K562 (cell line): Measurements from ENCODE around the gene NRG3. TPM values are rescaled to one million over a fixed set of nuclear protein-coding genes. Genes with fewer than 3 reads are reported as not detected.

Experiments
- ATAC-seq: fragments of 200-7000 bp; cut with Tn5 transposase; 3 replicates; pipeline ENCODE4 v1.9.1; 2020; ENCODE audit warnings: moderate library complexity
- BruUV-seq: library from RNA; stranded (reverse); fragments of 400-500 nt; replicated peaks from 2 replicates; lab custom pipeline; 2021; lab: Mats Ljungman, UMichigan
- CTCF ChIA-PET: fragments of 300-600 bp; formaldehyde crosslinking; extraction: SDS; loops from one replicate; lab custom pipeline; 2021; ENCODE audit warnings: low intra/inter-chr PET ratio; lab: Yijun Ruan, JAX
- POLR2A ChIA-PET: fragments of 300-600, 350-650 bp; sonication (Branson Sonifier 250); formaldehyde crosslinking; extraction: SDS; loops from one replicate; lab custom pipeline; 2021; ENCODE audit warnings: antibody characterized with exemption, inconsistent platforms; lab: Yijun Ruan, JAX
- DNase-seq, 4 experiments: peaks; one replicate each; pipeline versions ENCODE4 v3.0.0 to v3.0.0-alpha.2; 2011 to 2018; ENCODE audit warnings: low spot score in 3 of 4, mixed read lengths in 3 of 4; ENCODE audit errors: extremely low read depth in 1 of 4
- FAIRE-seq: peaks from 2 replicates; lab custom pipeline; 2011; peaks lifted over from hg19 to GRCh38; lab: Jason Lieb, UNC
- H2AFZ ChIP-seq: 2 replicates; pipeline ENCODE4 v1.6.0; 2011; ENCODE audit warnings: low read depth, low read length, control low read depth, inconsistent platforms
- H3K27ac ChIP-seq: fragments of 200-600 bp; 3 replicates; pipeline ENCODE4 v1.8.0; 2011; ENCODE audit warnings: low read depth, mild to moderate bottlenecking, control low read depth, inconsistent platforms, low read length, moderate library complexity, mixed read lengths; ENCODE audit errors: extremely low read depth
- H3K27me3 ChIP-seq, 2 experiments: fragments of 300-600 bp in 1 of 2; 2 replicates in 1 of 2; 3 replicates in 1 of 2; pipeline versions ENCODE4 v1.6.0 to v1.8.0; 2011; ENCODE audit warnings: inconsistent platforms in 2 of 2, low read length in 2 of 2, mild to moderate bottlenecking in 1 of 2, mixed read lengths in 1 of 2, moderate library complexity in 1 of 2; ENCODE audit not compliant: control insufficient read depth in 2 of 2, insufficient read depth in 2 of 2
- H3K36me3 ChIP-seq: fragments of 300-600 bp; 3 replicates; pipeline ENCODE4 v1.8.0; 2011; ENCODE audit warnings: mild to moderate bottlenecking, low read length, inconsistent platforms; ENCODE audit not compliant: control insufficient read depth, insufficient read depth
- H3K4me1 ChIP-seq, 2 experiments: fragments of 200-600 bp in 1 of 2; replicated peaks in 1 of 2; 2 replicates in 1 of 2; 3 replicates in 1 of 2; pipeline versions ENCODE4 v1.5.1 to v1.8.0; 2011; ENCODE audit warnings: inconsistent platforms in 2 of 2, low read length in 2 of 2, mild to moderate bottlenecking in 1 of 2, mixed read lengths in 1 of 2, moderate library complexity in 1 of 2; ENCODE audit not compliant: control insufficient read depth in 2 of 2, insufficient read depth in 2 of 2
- H3K4me2 ChIP-seq: 2 replicates; pipeline ENCODE4 v1.6.1; 2011; ENCODE audit warnings: low read length, control low read depth, inconsistent platforms, mixed read lengths; ENCODE audit not compliant: insufficient read depth
- H3K4me3 ChIP-seq: fragments of 200-600 bp; sonication (generic), shearing (Covaris generic); 2 replicates; pipeline ENCODE4 v1.5.1; 2016; ENCODE audit warnings: control low read depth, inconsistent platforms
- H3K79me2 ChIP-seq: fragments of 200-600 bp; 3 replicates; pipeline ENCODE4 v1.8.0; 2011; ENCODE audit warnings: low read length, inconsistent platforms; ENCODE audit not compliant: control insufficient read depth, insufficient read depth
- H3K9ac ChIP-seq, 2 experiments: 2 replicates each; pipeline versions ENCODE4 v1.6.0 to v1.6.1; 2011; ENCODE audit warnings: low read depth in 2 of 2, low read length in 2 of 2, control low read depth in 1 of 2, inconsistent platforms in 1 of 2, mild to moderate bottlenecking in 1 of 2, mixed read lengths in 1 of 2; ENCODE audit not compliant: insufficient read depth in 1 of 2
- H3K9me1 ChIP-seq: one replicate; pipeline ENCODE4 v1.6.0; 2011; ENCODE audit warnings: inconsistent platforms, mild to moderate bottlenecking, low read length, moderate library complexity; ENCODE audit not compliant: control insufficient read depth, insufficient read depth
- H3K9me3 ChIP-seq: replicated peaks from 2 replicates; pipeline ENCODE4 v1.5.1; 2011; ENCODE audit warnings: low read depth, low read length, inconsistent platforms; ENCODE audit not compliant: control insufficient read depth, insufficient read depth
- H4K20me1 ChIP-seq: replicated peaks from 2 replicates; pipeline ENCODE4 v1.6.1; 2011; ENCODE audit warnings: low read length, inconsistent platforms, mixed read lengths; ENCODE audit not compliant: control insufficient read depth, insufficient read depth
- PTBP1 ChIP-seq: fragments of 200-400 bp; formaldehyde crosslinking; IDR thresholded peaks from 2 replicates; pipeline ENCODE4 v1.6.1; 2017; ENCODE audit warnings: low read depth, low read length
- USF2 ChIP-seq: sonication (generic); formaldehyde crosslinking; IDR thresholded peaks from 2 replicates; pipeline ENCODE4 v1.5.0; 2020; ENCODE audit warnings: missing genetic modification reagents
- YBX1 ChIP-seq: fragments of 450-650 bp; IDR thresholded peaks from 2 replicates; pipeline ENCODE4 v1.7.1; 2016; ENCODE audit warnings: mild to moderate bottlenecking
- ZBTB7A ChIP-seq: IDR thresholded peaks from 2 replicates; pipeline ENCODE4 v1.6.1; 2011; ENCODE audit warnings: low read depth, mild to moderate bottlenecking, low read length, moderate library complexity, borderline replicate concordance; ENCODE audit not compliant: control insufficient read depth
- ZC3H8 ChIP-seq: fragments of 450-650 bp; IDR thresholded peaks from 2 replicates; pipeline ENCODE4 v1.6.1; 2017
- ZNF280A ChIP-seq: fragments of 450-650 bp; IDR thresholded peaks from 2 replicates; pipeline ENCODE4 v1.6.1; 2018; ENCODE audit warnings: mild to moderate bottlenecking, low read depth; ENCODE audit not compliant: partially characterized antibody
- WGBS: fragments of 100-300 bp; shearing (Covaris generic); methylation state at CpG from one replicate; pipeline ENCODE4 v1.1.6; 2016; ENCODE audit warnings: low coverage, mixed read lengths; ENCODE audit not compliant: insufficient coverage; ENCODE audit errors: missing lambda C conversion rate; 5-methylcytosine and 5-hydroxymethylcytosine counted together
- in situ Hi-C: fragments of 300-500 bp; cut with MboI; formaldehyde crosslinking; loops from 4 replicates; pipeline ENCODE4 v1.15.0; 2018; ENCODE audit warnings: inconsistent platforms, mixed read lengths
- intact Hi-C: fragments of 100-400 bp; cut with micrococcal nuclease; formaldehyde crosslinking; loops from 2 replicates; pipeline ENCODE4 v1.14.2; 2022
- polyA plus RNA-seq, 8 experiments: library from polyadenylated mRNA; depleted of rRNA in 4 of 8; stranded (reverse) in 5 of 8; unstranded in 3 of 8; fragments of >200 nt; fragmentation: Nextera tagmentation in 2 of 8; fragmentation: Illumina TruSeq in 1 of 8; extraction: Ambion mirVana in 2 of 8; extraction: Trizol in 1 of 8; gene quantifications; 2 replicates each; pipeline versions ENCODE4 v1.2.1 to v1.2.3, GENCODE V29; 2011 to 2014; ENCODE audit warnings: inconsistent platforms in 1 of 8, missing spikeins in 1 of 8
- total RNA-seq, 7 experiments: library from RNA; depleted of rRNA in 6 of 7; stranded (reverse); fragments of >200 nt in 6 of 7; fragmentation: Illumina TruSeq in 2 of 7; extraction: Trizol in 2 of 7; gene quantifications; 2 replicates each; pipeline versions ENCODE4 v1.2.1 to v1.2.3, GENCODE V29; 2011 to 2021; ENCODE audit warnings: low replicate concordance in 1 of 7

NRG3 gene
- total and polyA plus RNA-seq, 9 of the 15 experiments (the other 6 are each of a cell fraction or from before 2014, with no cell fraction given): not detected

- no TSS peak for BruUV-seq
- Histone ChIP-seq H2AFZ (no peak overlapping the region), H3K9me3 (no peaks in the 10 kb centered on the region), H3K4me3 (no peak overlapping the region), H3K27me3 (no peaks in the 10 kb centered on the region), H3K27ac (no peak overlapping the region), H3K9me1 (no peaks in the 10 kb centered on the region), H3K4me1 (no peaks in the 10 kb centered on the region), H4K20me1 (no peaks in the 10 kb centered on the region), H3K4me2 (no peak overlapping the region), H3K79me2 (no peaks in the 10 kb centered on the region), H3K36me3 (no peaks in the 10 kb centered on the region), H3K9ac (no peak overlapping the region)
- DNase-seq (no peak), ATAC-seq (no peak), FAIRE-seq (no peak)
- no peak for TF ChIP-seq YBX1
- no peak for TF ChIP-seq USF2 (CRISPR knock-in tag)
- TF ChIP-seq ZBTB7A: no peak
- TF ChIP-seq ZNF280A: no peak
- no peak for TF ChIP-seq ZC3H8
- no peak for TF ChIP-seq PTBP1
- in situ Hi-C loops (no loop called here), intact Hi-C loops (no loop called here)
- POLR2A ChIA-PET: no interaction called here
- CTCF ChIA-PET: no interaction called here
- 3% methylated on average over 3 of the region's 3 CpGs for WGBS
These were observed 39.9 kb downstream of the NRG3 start for GRCh38 chr10:81914736-81915503.
